ENCODE data around the gene POSTN. TPM values are rescaled to one million over a fixed set of nuclear protein-coding genes. Genes with fewer than 3 reads are reported as not detected.
A peak's percentile ranks its signal among the peaks of the same experiment; 100 is the strongest.

Gene POSTN
- total RNA-seq, 1 donor from 2014 or later: 149 TPM

DNA sequence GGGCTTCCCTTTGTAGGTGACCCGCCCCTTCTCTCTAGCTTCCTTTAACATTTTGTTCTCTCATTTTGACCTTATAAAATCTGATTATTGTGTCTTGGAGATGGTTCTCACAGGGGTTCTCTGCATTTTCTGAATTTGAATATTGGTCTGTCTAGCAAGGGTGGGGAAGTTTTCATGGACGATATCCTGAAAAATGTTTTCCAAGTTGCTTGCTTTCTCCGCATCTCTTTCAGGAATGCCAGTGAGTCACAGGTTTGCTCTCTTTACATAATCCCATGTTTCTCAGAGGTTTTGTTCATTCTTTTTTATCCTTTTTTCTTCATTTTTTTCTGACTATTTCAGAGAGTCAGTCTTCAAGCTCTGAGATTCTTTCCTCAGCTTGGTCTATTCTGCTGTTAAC is 53.6 kb downstream of the POSTN start:
- intact Hi-C loops (cut with DNase I): no loop called here
- Histone ChIP-seq H3K9me3 (no peaks in the 10 kb centered on the region), H3K4me1 (no peaks in the 10 kb centered on the region), H3K27ac (no peak overlapping the region), H3K4me3 (no peak overlapping the region), H3K36me3 (no peaks in the 10 kb centered on the region), H3K27me3 (no peaks in the 10 kb centered on the region)
- DNase-seq (ENCODE audit: low spot score in 2 of 2): no peak
- no peak for TF ChIP-seq CTCF (IDR thresholded peaks at IDR 0.05)

- Histone ChIP-seq H3K27me3 (no peaks in the 10 kb centered on the region), H3K9me3 (no peaks in the 10 kb centered on the region), H3K4me3 (no peak overlapping the region), H3K4me1 (no peaks in the 10 kb centered on the region), H3K27ac (no peak overlapping the region), H3K36me3 (no peaks in the 10 kb centered on the region)
- intact Hi-C loops (cut with DNase I): no loop called here
- DNase-seq (ENCODE audit: low spot score in 2 of 2): no peak
- no peak for TF ChIP-seq CTCF (IDR thresholded peaks at IDR 0.05)
Measured at GRCh38 chr13:37539976-37540605, 58.5 kb downstream of the POSTN start.

DNA sequence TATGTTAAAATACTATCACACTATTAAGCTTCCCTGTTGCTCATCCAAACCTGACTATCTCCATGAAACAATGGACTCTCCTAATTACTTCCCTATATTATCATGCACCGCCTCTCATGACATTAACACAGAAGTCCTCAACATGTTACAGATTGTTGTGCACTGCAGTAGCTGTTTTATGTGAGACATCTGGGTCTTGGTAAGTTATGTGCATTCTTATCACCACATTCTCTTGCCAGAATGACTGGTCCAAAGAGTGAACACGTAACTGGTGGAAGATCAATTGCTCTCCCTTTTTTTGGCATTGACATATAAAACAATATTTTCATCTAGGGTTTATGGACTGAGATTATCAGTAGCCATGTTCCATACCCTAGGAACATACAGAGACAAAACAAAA is 59.4 kb downstream of the POSTN start:
- TF ChIP-seq CTCF (IDR thresholded peaks at IDR 0.05): no peak
- Histone ChIP-seq H3K27ac (no peak overlapping the region), H3K4me3 (no peak overlapping the region), H3K36me3 (no peaks in the 10 kb centered on the region), H3K9me3 (no peaks in the 10 kb centered on the region), H3K27me3 (no peaks in the 10 kb centered on the region), H3K4me1 (no peaks in the 10 kb centered on the region)
- intact Hi-C loops (cut with DNase I): no loop called here
- DNase-seq (ENCODE audit: low spot score in 2 of 2): no peak

- intact Hi-C loops (cut with DNase I): no loop called here
- Histone ChIP-seq H3K4me3 (no peak overlapping the region), H3K27me3 (no peaks in the 10 kb centered on the region), H3K4me1 (no peaks in the 10 kb centered on the region), H3K27ac (no peak overlapping the region), H3K36me3 (no peaks in the 10 kb centered on the region), H3K9me3 (peaks cover 0 to 6% of the 10 kb centered on the region in 2 donors)
- no peak for DNase-seq (ENCODE audit: low spot score in 2 of 2)
- TF ChIP-seq CTCF (IDR thresholded peaks at IDR 0.05): no peak
Measured at GRCh38 chr13:37535501-37535900, 63.1 kb downstream of the POSTN start.

DNA sequence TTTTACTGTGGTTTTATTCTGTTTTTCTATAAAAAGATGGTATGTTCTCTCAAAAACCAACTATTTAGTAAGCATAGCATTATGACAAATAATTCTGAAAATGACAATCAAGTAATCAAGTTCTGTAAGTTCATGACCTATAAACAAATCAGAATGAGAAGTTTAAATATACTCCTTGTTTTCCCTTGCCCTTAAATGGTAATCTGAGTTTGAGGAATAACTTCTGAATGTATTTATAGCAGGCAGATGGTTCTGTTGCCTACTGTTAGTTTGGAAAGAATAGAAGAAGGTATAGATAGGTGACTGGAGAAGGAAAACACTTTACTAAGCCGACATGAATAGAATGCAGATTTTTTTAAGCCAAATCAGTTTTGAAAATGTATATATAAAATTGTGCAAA is 63.9 kb downstream of the POSTN start:
- Histone ChIP-seq H3K27me3 (no peaks in the 10 kb centered on the region), H3K4me3 (no peak overlapping the region), H3K4me1 (no peaks in the 10 kb centered on the region), H3K27ac (peak overlapping the region in 1 of 2 donors; percentile 21), H3K9me3 (peaks cover 0 to 6% of the 10 kb centered on the region in 2 donors), H3K36me3 (no peaks in the 10 kb centered on the region)
- intact Hi-C loops (cut with DNase I): no loop called here
- no peak for TF ChIP-seq CTCF (IDR thresholded peaks at IDR 0.05)
- DNase-seq (ENCODE audit: low spot score in 2 of 2): no peak

DNA sequence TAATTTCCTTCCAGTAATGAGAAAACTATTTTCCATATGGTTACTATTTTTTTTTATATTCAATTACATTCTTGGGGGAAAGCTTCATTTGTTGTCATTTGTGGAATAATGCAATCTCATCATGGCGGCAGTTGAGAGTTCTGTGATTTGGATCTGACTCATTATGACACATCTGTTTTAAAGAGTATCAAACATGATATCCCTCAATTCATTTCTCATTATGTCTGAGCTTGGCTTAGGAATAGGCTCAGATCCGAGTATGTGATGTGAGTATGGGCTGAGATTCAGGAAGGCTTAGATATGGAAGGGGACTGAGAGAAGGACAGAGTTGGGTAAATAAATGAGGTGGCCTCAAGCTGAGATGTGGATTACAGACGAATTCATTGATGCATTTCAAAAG is 64.4 kb downstream of the POSTN start:
- Histone ChIP-seq H3K36me3 (no peaks in the 10 kb centered on the region), H3K27ac (peak overlapping the region in 1 of 2 donors; percentile 21), H3K27me3 (no peaks in the 10 kb centered on the region), H3K9me3 (peaks cover 0 to 6% of the 10 kb centered on the region in 2 donors), H3K4me1 (no peaks in the 10 kb centered on the region), H3K4me3 (no peak overlapping the region)
- TF ChIP-seq CTCF (IDR thresholded peaks at IDR 0.05): no peak
- no peak for DNase-seq (ENCODE audit: low spot score in 2 of 2)
- intact Hi-C loops (cut with DNase I): no loop called here
